ENCODE results near the gene RANBP2.

RANBP2 gene

DNA sequence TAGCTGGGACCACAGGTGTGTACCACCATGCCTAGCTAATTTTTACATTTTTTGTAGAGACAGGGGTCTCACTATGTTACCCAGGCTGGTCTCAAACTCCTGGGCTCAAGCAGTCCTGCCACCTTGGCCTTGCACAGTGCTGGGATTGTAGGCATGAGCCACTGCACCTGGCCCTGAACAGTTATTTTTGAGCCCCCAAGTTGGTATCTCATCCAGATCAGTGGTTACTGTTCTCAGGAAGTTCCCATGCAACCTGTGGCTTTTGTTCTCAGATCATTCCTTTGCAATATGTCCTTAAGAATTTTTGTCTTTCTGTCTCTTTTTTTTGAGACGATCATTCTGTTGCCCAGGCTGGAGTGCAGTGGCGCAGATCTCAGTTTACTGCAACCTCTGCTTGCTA, 59.6 kb downstream of the RANBP2 start:
- DNase-seq (ENCODE audit: low read depth in 2 of 2): no peak

GRCh38 chr2:108786008-108786353, 66.7 kb downstream of the RANBP2 start:
- DNase-seq (ENCODE audit: low read depth in 2 of 2): no peak

GRCh38 chr2:108786354-108787215, 67.3 kb downstream of the RANBP2 start, which contains the start of gene CCDC138:
Gene CCDC138 (plus strand): TSS chr2:108786771. CDS start chr2:108786823, 52 bp downstream.
- peak; percentile 76 to 80 for DNase-seq (ENCODE audit: low read depth in 2 of 2)

- no peak for DNase-seq (ENCODE audit: low read depth in 2 of 2)
Measured at GRCh38 chr2:108787216-108787541, 67.9 kb downstream of the RANBP2 start.

- no peak for DNase-seq (ENCODE audit: low read depth in 2 of 2)
Measured at GRCh38 chr2:108803045-108803736, 83.9 kb downstream of the RANBP2 start.

- DNase-seq (ENCODE audit: low read depth in 2 of 2): no peak
Measured at GRCh38 chr2:108805032-108805431, 85.8 kb downstream of the RANBP2 start.

DNA sequence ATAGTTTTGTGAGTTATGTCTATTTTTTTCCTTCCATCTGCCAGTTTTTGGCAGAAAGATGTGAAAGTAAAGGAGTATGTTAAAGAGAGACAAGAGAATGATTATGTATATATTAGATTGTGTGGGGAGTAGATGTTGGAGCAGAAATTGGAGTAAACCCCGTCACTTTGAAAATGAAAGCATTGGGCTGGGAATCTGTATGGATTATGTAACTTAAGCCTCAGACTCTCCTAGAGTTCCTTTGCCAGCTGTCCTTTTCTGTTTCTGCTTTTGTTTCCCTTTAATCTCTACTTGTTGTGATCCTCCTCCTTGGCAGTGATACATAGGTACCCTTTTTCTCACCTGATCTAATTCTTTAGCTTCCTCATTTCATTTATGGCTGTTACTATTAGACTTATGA, 86.5 kb downstream of the RANBP2 start:
- no peak for DNase-seq (ENCODE audit: low read depth in 2 of 2)

DNA sequence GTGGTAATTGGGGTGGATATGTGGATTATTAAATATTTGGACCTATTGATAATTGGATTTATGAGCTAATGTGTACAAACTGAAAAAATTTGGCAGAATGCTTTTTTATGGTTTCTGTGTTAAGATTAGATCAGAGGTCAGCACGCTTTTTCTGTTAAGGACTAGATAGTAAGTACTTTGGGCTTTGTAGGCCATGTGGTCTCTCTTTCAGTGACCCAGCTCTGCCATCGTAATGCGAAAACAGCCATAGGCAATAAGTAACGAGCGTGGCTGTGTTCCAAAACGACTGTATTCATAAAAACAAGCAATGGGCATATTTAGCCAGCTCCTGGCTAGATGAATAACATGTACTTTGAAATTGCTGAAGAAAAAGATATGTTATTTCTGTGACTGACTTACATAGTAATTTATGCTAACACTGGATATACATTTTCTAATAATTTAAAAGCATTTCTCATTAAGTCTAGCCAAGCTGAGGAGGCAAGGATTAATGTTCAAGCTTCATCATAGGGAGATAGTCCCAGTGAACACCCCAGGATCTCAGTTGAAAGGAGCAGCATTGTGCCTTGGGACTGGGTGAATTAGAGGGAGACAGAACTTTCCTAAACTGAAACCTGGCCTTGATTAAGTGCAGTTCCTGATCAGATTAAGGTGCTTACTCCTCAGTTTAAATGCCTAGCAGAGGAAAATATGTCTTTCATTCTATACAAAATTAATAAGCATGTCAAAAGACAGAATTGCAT, 87.3 kb downstream of the RANBP2 start:
- DNase-seq (ENCODE audit: low read depth in 2 of 2): no peak

DNA sequence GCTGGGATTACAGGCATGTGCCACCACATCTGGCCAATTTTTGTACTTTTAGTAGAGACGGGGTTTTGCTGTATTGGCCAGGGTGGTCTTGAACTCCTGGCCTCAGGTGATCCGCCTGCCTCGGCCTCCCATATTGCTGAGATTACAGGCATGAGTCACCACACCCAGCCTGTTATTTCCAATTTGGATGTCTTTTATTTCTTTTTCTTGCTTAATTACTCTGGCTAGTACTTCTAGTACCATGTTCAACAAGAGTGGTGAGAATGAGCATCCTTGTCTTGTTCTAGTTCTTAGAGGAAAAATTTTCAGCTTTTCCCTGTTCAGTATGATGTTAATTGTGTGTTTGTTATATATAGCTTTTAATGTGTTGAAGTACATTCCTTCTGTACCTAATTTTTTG, 90.7 kb downstream of the RANBP2 start:
- no peak for DNase-seq (ENCODE audit: low read depth in 2 of 2)

GRCh38 chr2:108810993-108811957, 92.0 kb downstream of the RANBP2 start:
- no peak for DNase-seq (ENCODE audit: low read depth in 2 of 2)

- no peak for DNase-seq (ENCODE audit: low read depth in 2 of 2)
Measured at GRCh38 chr2:108813732-108814131, 94.5 kb downstream of the RANBP2 start.

GRCh38 chr2:108820482-108820881, 101.2 kb downstream of the RANBP2 start:
- no peak for DNase-seq (ENCODE audit: low read depth in 2 of 2)

- DNase-seq (ENCODE audit: low read depth in 2 of 2): no peak
Measured at GRCh38 chr2:108823286-108823685, 104.0 kb downstream of the RANBP2 start.

GRCh38 chr2:108824316-108825070, 105.2 kb downstream of the RANBP2 start:
- no peak for DNase-seq (ENCODE audit: low read depth in 2 of 2)

- DNase-seq (ENCODE audit: low read depth in 2 of 2): no peak
Measured at GRCh38 chr2:108825254-108825653, 106.0 kb downstream of the RANBP2 start.

GRCh38 chr2:108825736-108826135, 106.5 kb downstream of the RANBP2 start:
- no peak for DNase-seq (ENCODE audit: low read depth in 2 of 2)

DNA sequence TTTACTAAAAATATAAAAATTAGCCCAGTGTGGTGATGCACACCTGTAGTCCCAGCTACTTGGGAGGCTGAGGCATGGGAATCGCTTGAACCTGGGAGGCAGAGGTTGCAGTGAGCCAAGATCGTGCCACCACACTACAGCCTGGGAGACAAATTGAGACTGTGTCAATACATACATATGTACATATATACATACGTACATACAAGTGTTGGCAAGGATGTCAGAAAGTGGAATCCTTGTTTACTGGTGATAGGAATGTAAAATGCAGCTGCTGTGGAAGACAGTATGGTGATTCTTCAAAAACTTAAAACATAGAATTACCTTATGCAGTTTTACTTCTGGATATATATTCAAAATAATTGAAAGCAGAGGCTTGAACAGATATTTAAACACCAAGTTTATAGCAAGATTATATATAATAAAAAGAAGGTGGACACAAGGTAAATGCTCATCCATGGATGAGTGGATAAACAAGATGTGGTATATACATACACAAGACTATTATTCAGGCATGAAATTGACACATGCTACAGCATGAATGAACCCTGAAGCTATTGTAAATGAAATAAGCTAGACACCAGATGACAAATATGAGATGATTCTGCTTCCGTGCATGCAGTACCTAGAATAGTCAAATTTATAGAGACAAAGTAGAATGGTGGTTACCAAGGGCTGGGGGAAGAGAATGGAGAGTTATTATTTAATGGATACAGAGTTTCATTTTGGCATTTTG, 110.5 kb downstream of the RANBP2 start:
- no peak for DNase-seq (ENCODE audit: low read depth in 2 of 2)

GRCh38 chr2:108833219-108833618, 113.9 kb downstream of the RANBP2 start:
- DNase-seq (ENCODE audit: low read depth in 2 of 2): no peak

- DNase-seq (ENCODE audit: low read depth in 2 of 2): no peak
Measured at GRCh38 chr2:108834620-108835019, 115.3 kb downstream of the RANBP2 start.

DNA sequence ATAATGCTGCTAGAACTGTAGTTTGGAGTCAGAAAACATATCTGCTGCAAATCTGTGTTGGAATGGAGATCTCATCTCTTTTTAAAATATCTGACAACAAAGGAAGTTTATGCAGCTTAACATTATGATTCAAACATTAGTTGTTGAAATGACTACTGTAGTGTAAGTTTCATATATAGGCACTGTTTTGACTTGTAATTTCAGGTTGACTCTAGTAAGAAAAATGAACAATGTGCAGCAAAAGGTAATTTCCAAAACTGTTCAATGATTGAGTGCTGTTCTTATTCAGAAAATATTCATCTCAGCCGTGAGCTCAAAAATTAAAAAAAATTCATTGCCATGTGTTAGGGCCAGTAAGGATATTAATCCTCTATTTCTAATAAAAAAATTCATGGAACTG, 115.8 kb downstream of the RANBP2 start:
- no peak for DNase-seq (ENCODE audit: low read depth in 2 of 2)
